ENCODE results near the gene ZDHHC7. TPM values are rescaled to one million over a fixed set of nuclear protein-coding genes. Genes with fewer than 3 reads are reported as not detected.
"Not testable (repeated sequence)": the region's sequence is repeated elsewhere in the genome, so short reads cannot be mapped to it uniquely, and the experiment has no call there.

The ZDHHC7 gene
- total RNA-seq, 1 donor from 2014 or later, result 53.4 TPM

GRCh38 chr16:85055493-85056210 lies 44.3 kb upstream of the ZDHHC7 start:
- Histone ChIP-seq H3K4me3 (ENCODE audit: low read depth, low read length) (no peak overlapping the region), H3K27me3 (ENCODE audit: control insufficient read depth, insufficient read depth, low read length) (no peaks in the 10 kb centered on the region), H3K36me3 (ENCODE audit: control insufficient read depth, insufficient read depth, low read length) (no peaks in the 10 kb centered on the region)
- DNase-seq (ENCODE audit: low read depth), result no peak
- TF ChIP-seq CTCF (IDR thresholded peaks at IDR 0.05; ENCODE audit: insufficient read depth, low read length, poor library complexity, severe bottlenecking), result no peak

- no peak for TF ChIP-seq CTCF (IDR thresholded peaks at IDR 0.05; ENCODE audit: insufficient read depth, low read length, poor library complexity, severe bottlenecking)
- Histone ChIP-seq H3K36me3 (ENCODE audit: control insufficient read depth, insufficient read depth, low read length) (no peaks in the 10 kb centered on the region), H3K27me3 (ENCODE audit: control insufficient read depth, insufficient read depth, low read length) (no peaks in the 10 kb centered on the region), H3K4me3 (ENCODE audit: low read depth, low read length) (no peak overlapping the region)
- DNase-seq (ENCODE audit: low read depth), result no peak
These were observed 43.7 kb upstream of the ZDHHC7 start for GRCh38 chr16:85054948-85055492.

DNA sequence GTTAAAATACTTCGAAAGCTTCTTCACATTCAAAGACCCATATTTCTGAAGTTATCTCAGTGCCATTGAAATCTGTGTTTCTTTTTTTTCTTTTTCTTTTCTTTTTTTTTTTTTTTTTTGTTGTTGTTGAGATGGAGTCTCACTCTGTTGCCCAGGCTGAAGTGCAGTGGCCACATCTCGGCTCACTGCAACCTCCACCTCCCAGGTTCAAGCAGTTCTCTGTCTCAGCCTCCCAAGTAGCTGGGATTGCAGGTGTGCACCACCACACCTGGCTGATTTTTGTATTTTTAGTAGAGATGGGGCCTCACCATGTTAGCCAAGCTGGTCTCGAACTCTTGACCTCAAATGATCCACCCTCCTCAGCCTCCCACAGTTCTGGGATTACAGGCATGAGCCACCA lies 43.0 kb upstream of the ZDHHC7 start:
- DNase-seq (ENCODE audit: low read depth); H3K36me3 ChIP-seq (ENCODE audit: control insufficient read depth, insufficient read depth, low read length); H3K4me3 ChIP-seq (ENCODE audit: low read depth, low read length); H3K27me3 ChIP-seq (ENCODE audit: control insufficient read depth, insufficient read depth, low read length): not testable (repeated sequence)

- Histone ChIP-seq H3K36me3 (ENCODE audit: control insufficient read depth, insufficient read depth, low read length) (no peaks in the 10 kb centered on the region), H3K27me3 (ENCODE audit: control insufficient read depth, insufficient read depth, low read length) (no peaks in the 10 kb centered on the region), H3K4me3 (ENCODE audit: low read depth, low read length) (no peak overlapping the region)
- no peak for TF ChIP-seq CTCF (IDR thresholded peaks at IDR 0.05; ENCODE audit: insufficient read depth, low read length, poor library complexity, severe bottlenecking)
- no peak for DNase-seq (ENCODE audit: low read depth)
These were observed 41.2 kb upstream of the ZDHHC7 start for GRCh38 chr16:85052536-85052935.

GRCh38 chr16:85051683-85052082 lies 40.3 kb upstream of the ZDHHC7 start:
- H3K4me3 ChIP-seq (ENCODE audit: low read depth, low read length), result no peak overlapping the region
- TF ChIP-seq CTCF (IDR thresholded peaks at IDR 0.05; ENCODE audit: insufficient read depth, low read length, poor library complexity, severe bottlenecking), result no peak
- DNase-seq (ENCODE audit: low read depth), result no peak
- H3K36me3 ChIP-seq (ENCODE audit: control insufficient read depth, insufficient read depth, low read length), result no peaks in the 10 kb centered on the region
- no peaks in the 10 kb centered on the region for H3K27me3 ChIP-seq (ENCODE audit: control insufficient read depth, insufficient read depth, low read length)

DNA sequence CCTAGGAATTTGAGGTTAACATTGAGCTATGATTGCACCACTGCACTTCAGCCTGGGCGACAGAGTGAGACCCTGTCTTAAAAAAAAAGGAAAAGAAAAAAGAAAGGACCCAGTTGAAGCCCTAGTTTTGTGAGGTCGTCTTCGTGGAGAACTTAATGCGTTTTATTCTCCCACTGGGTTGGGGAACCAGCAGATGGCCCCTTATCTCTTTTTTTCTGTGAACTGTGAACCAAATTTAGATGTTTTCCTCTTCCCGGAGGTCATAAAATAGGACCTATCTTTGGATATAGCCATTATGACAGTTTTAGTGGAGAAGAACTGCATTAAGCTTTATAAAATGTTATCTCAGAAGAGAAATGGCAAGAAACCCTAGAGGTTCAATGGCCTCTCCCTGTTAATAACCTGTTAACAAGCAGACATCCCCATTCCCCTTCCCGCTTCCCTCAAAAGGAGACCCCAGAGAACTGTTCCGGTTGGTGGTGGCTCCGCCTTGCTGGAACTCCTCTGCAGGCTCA lies 39.8 kb upstream of the ZDHHC7 start:
- no peak overlapping the region for H3K4me3 ChIP-seq (ENCODE audit: low read depth, low read length)
- no peaks in the 10 kb centered on the region for H3K36me3 ChIP-seq (ENCODE audit: control insufficient read depth, insufficient read depth, low read length)
- DNase-seq (ENCODE audit: low read depth), result no peak
- no peak for TF ChIP-seq CTCF (IDR thresholded peaks at IDR 0.05; ENCODE audit: insufficient read depth, low read length, poor library complexity, severe bottlenecking)
- H3K27me3 ChIP-seq (ENCODE audit: control insufficient read depth, insufficient read depth, low read length), result no peaks in the 10 kb centered on the region

Data from kidney epithelial cell (primary cell).